ENCODE data around the gene RNF38. TPM values are rescaled to one million over a fixed set of nuclear protein-coding genes. Genes with fewer than 3 reads are reported as not detected.
A peak's percentile ranks its signal among the peaks of the same experiment; 100 is the strongest.

Gene RNF38
- total and polyA plus RNA-seq, 9 of the 15 experiments (the other 6 are each of a cell fraction or from before 2014, with no cell fraction given): 1.6 to 9.8 (median 4.5) TPM

GRCh38 chr9:36332006-36332405, 68.1 kb downstream of the RNF38 start:
- intact Hi-C loops (cut with micrococcal nuclease): no loop called here
- no peak overlapping the region for H3K4me3 ChIP-seq
- no TSS peak for BruUV-seq (replicated peaks)
- 13% methylated on average over 2 of the region's 2 CpGs for WGBS (ENCODE audit: insufficient coverage, low coverage, missing lambda C conversion rate)
- POLR2A ChIA-PET: no interaction called here
- H3K27ac ChIP-seq (ENCODE audit: extremely low read depth, low read depth, low read length): no peak overlapping the region
- no peak for DNase-seq (ENCODE audit: extremely low read depth in 1 of 4, low spot score in 3 of 4)
- H3K79me2 ChIP-seq (ENCODE audit: control insufficient read depth, insufficient read depth, low read length): no peaks in the 10 kb centered on the region
- no peak overlapping the region for H2AFZ ChIP-seq (ENCODE audit: low read depth, low read length)
- no peaks in the 10 kb centered on the region for H4K20me1 ChIP-seq (replicated peaks; ENCODE audit: control insufficient read depth, insufficient read depth, low read length)
- H3K27me3 ChIP-seq (ENCODE audit: control insufficient read depth in 2 of 2, insufficient read depth in 2 of 2, low read length in 2 of 2): no peaks in the 10 kb centered on the region
- no peaks in the 10 kb centered on the region for H3K9me1 ChIP-seq (ENCODE audit: control insufficient read depth, insufficient read depth, low read length)
- H3K9me3 ChIP-seq (replicated peaks; ENCODE audit: control insufficient read depth, insufficient read depth, low read depth, low read length): no peaks in the 10 kb centered on the region
- no peak overlapping the region for H3K4me2 ChIP-seq (ENCODE audit: insufficient read depth, low read length)
- H3K9ac ChIP-seq (ENCODE audit: insufficient read depth in 1 of 2, low read depth in 2 of 2, low read length in 2 of 2): no peak overlapping the region
- H3K4me1 ChIP-seq (replicated peaks in 1 of 2; ENCODE audit: control insufficient read depth in 2 of 2, insufficient read depth in 2 of 2, low read length in 2 of 2): no peaks in the 10 kb centered on the region; a peak in 1 of 5 replicates
- H3K36me3 ChIP-seq (ENCODE audit: control insufficient read depth, insufficient read depth, low read length): no peaks in the 10 kb centered on the region
- ATAC-seq: no peak
- in situ Hi-C loops (cut with MboI): no loop called here
- CTCF ChIA-PET (ENCODE audit: low intra/inter-chr PET ratio): interaction anchor here (0.5 kb wide), 1 partner anchor 69 kb away, joined by 4 read pairs; no protein-coding TSS in a partner anchor
- FAIRE-seq: no peak
- TF ChIP-seq NR2F6 (CRISPR knock-in tag; IDR thresholded peaks at IDR 0.05): no peak

GRCh38 chr9:36328798-36329411, 71.2 kb downstream of the RNF38 start:
- Histone ChIP-seq H3K4me2 (ENCODE audit: insufficient read depth, low read length) (no peak overlapping the region), H3K4me3 (no peak overlapping the region), H3K9ac (ENCODE audit: insufficient read depth in 1 of 2, low read depth in 2 of 2, low read length in 2 of 2) (no peak overlapping the region), H3K36me3 (ENCODE audit: control insufficient read depth, insufficient read depth, low read length) (no peaks in the 10 kb centered on the region), H3K27me3 (ENCODE audit: control insufficient read depth in 2 of 2, insufficient read depth in 2 of 2, low read length in 2 of 2) (no peaks in the 10 kb centered on the region), H3K9me3 (replicated peaks; ENCODE audit: control insufficient read depth, insufficient read depth, low read depth, low read length) (no peaks in the 10 kb centered on the region), H4K20me1 (replicated peaks; ENCODE audit: control insufficient read depth, insufficient read depth, low read length) (no peaks in the 10 kb centered on the region), H3K9me1 (ENCODE audit: control insufficient read depth, insufficient read depth, low read length) (no peaks in the 10 kb centered on the region), H3K79me2 (ENCODE audit: control insufficient read depth, insufficient read depth, low read length) (no peaks in the 10 kb centered on the region), H3K4me1 (replicated peaks in 1 of 2; ENCODE audit: control insufficient read depth in 2 of 2, insufficient read depth in 2 of 2, low read length in 2 of 2) (no peaks in the 10 kb centered on the region; a peak in 1 of 5 replicates), H2AFZ (ENCODE audit: low read depth, low read length) (no peak overlapping the region), H3K27ac (ENCODE audit: extremely low read depth, low read depth, low read length) (no peak overlapping the region)
- DNase-seq (ENCODE audit: extremely low read depth in 1 of 4, low spot score in 3 of 4) (peak; percentile 43 to 73 (median 48)), ATAC-seq (peak; percentile 90), FAIRE-seq (peak; percentile 64)
- BruUV-seq (replicated peaks): no TSS peak
- in situ Hi-C loops (cut with MboI): no loop called here
- 1% methylated on average over 9 of the region's 9 CpGs for WGBS (ENCODE audit: insufficient coverage, low coverage, missing lambda C conversion rate)
- intact Hi-C loops (cut with micrococcal nuclease): loop anchor here (1.0 to 2.0 kb wide), 3 partner anchors 72 to 226 kb away; no protein-coding TSS in a partner anchor
- ChIA-PET POLR2A (interaction anchor here (0.5 to 1.0 kb wide), 5 partner anchors 15 to 410 kb away, joined by 3 read pairs; no protein-coding TSS in a partner anchor), CTCF (ENCODE audit: low intra/inter-chr PET ratio) (interaction anchor here (0.7 to 2.1 kb wide), 5 partner anchors 80 to 503 kb away, joined by 3 to 31 read pairs (median 6); no protein-coding TSS in a partner anchor)
- TF ChIP-seq CAMTA2 (CRISPR knock-in tag; conservative IDR thresholded peaks at IDR 0.05) (no peak), NFE2L1 (tag; IDR thresholded peaks at IDR 0.05; ENCODE audit: borderline replicate concordance, low read depth) (no peak), FOS (IDR thresholded peaks at IDR 0.05; ENCODE audit: extremely low read depth, insufficient read length) (no peak), TCF7 (IDR thresholded peaks at IDR 0.05; ENCODE audit: borderline replicate concordance) (no peak), DEAF1 (CRISPR knock-in tag; IDR thresholded peaks at IDR 0.05) (peak; percentile 59; the same call in 1 of the 2 replicates)
- TF ChIP-seq, protein P1, sequence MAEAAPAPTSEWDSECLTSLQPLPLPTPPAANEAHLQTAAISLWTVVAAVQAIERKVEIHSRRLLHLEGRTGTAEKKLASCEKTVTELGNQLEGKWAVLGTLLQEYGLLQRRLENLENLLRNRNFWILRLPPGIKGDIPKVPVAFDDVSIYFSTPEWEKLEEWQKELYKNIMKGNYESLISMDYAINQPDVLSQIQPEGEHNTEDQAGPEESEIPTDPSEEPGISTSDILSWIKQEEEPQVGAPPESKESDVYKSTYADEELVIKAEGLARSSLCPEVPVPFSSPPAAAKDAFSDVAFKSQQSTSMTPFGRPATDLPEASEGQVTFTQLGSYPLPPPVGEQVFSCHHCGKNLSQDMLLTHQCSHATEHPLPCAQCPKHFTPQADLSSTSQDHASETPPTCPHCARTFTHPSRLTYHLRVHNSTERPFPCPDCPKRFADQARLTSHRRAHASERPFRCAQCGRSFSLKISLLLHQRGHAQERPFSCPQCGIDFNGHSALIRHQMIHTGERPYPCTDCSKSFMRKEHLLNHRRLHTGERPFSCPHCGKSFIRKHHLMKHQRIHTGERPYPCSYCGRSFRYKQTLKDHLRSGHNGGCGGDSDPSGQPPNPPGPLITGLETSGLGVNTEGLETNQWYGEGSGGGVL (CRISPR knock-in tag; IDR thresholded peaks at IDR 0.05): no peak

Data from K562 (cell line).